HepG2 (cell line): ENCODE results near the gene SEMA3F. TPM values are rescaled to one million over a fixed set of nuclear protein-coding genes. Genes with fewer than 3 reads are reported as not detected.

Experiments
- ETV5 ChIP-seq: IDR thresholded peaks from 2 replicates; pipeline ENCODE4 v1.6.1; 2018; ENCODE audit warnings: missing biosample characterization, missing genetic modification reagents, inconsistent platforms, borderline replicate concordance
- HNF4G ChIP-seq, 2 experiments: sonication (generic) in 1 of 2; formaldehyde crosslinking in 1 of 2; IDR thresholded peaks; 2 replicates each; pipeline versions ENCODE4 v1.4.0 to v1.6.1; 2011 to 2020; ENCODE audit warnings: borderline replicate concordance in 2 of 2, low read depth in 2 of 2, mild to moderate bottlenecking in 2 of 2, low read length in 1 of 2, missing genetic modification reagents in 1 of 2, moderate library complexity in 1 of 2
- MXD1 ChIP-seq: sonication (generic); formaldehyde crosslinking; IDR thresholded peaks from 2 replicates; pipeline ENCODE4 v1.4.0; 2020; ENCODE audit warnings: mild to moderate bottlenecking, missing genetic modification reagents
- NCOA1 ChIP-seq: sonication (generic); formaldehyde crosslinking; IDR thresholded peaks from 2 replicates; pipeline ENCODE4 v1.9.0; 2021; ENCODE audit warnings: missing genetic modification reagents
- RBFOX2 ChIP-seq: fragments of 200-400 bp; formaldehyde crosslinking; IDR thresholded peaks from 2 replicates; pipeline ENCODE4 v1.6.1; 2017; ENCODE audit warnings: low read depth, mild to moderate bottlenecking, low read length
- RXRB ChIP-seq: IDR thresholded peaks from 2 replicates; pipeline ENCODE4 v1.6.1; 2016; ENCODE audit warnings: borderline replicate concordance, missing genetic modification reagents, missing compliant biosample characterization
- YEATS4 ChIP-seq: sonication (generic); formaldehyde crosslinking; IDR thresholded peaks from 2 replicates; pipeline ENCODE4 v1.4.0; 2020; ENCODE audit warnings: missing genetic modification reagents, borderline replicate concordance
- ZFY ChIP-seq: sonication (generic); formaldehyde crosslinking; IDR thresholded peaks from 2 replicates; pipeline ENCODE4 v1.4.0; 2020; ENCODE audit warnings: missing genetic modification reagents
- ZNF17 ChIP-seq: sonication (generic); formaldehyde crosslinking; IDR thresholded peaks from 2 replicates; pipeline ENCODE4 v1.5.0; 2020; ENCODE audit warnings: mild to moderate bottlenecking, missing genetic modification reagents
- ZNF282 ChIP-seq: fragments of 450-650 bp; IDR thresholded peaks from 2 replicates; pipeline ENCODE4 v1.6.1; 2018; ENCODE audit not compliant: partially characterized antibody
- ZNF317 ChIP-seq: sonication (generic); formaldehyde crosslinking; IDR thresholded peaks from 2 replicates; pipeline ENCODE4 v1.5.0; 2020; ENCODE audit warnings: mild to moderate bottlenecking, missing genetic modification reagents
- ZNF703 ChIP-seq: sonication (generic); formaldehyde crosslinking; IDR thresholded peaks from 2 replicates; pipeline ENCODE4 v1.5.1; 2020; ENCODE audit warnings: missing genetic modification reagents, mild to moderate bottlenecking, moderate library complexity, borderline replicate concordance
- ZNF788 ChIP-seq: sonication (generic); formaldehyde crosslinking; IDR thresholded peaks from 2 replicates; pipeline ENCODE4 v1.5.0; 2020; ENCODE audit warnings: mild to moderate bottlenecking, missing genetic modification reagents, borderline replicate concordance
- polyA plus RNA-seq, 8 experiments: library from polyadenylated mRNA; depleted of rRNA in 3 of 8; stranded (reverse) in 7 of 8; unstranded in 1 of 8; fragments of >200 nt; fragmentation: Illumina TruSeq in 4 of 8; extraction: Trizol in 4 of 8; gene quantifications; 2 replicates each; pipeline versions ENCODE4 v1.2.1 to v1.2.3, GENCODE V29; 2011 to 2016; ENCODE audit warnings: low read depth in 4 of 8, missing spikeins in 1 of 8, mixed read lengths in 1 of 8; ENCODE audit not compliant: insufficient read depth in 1 of 8
- total RNA-seq, 5 experiments: library from RNA; depleted of rRNA; stranded (reverse); fragments of >200 nt; fragmentation: Illumina TruSeq; extraction: Trizol; gene quantifications; 2 replicates each; pipeline ENCODE4 v1.2.3, GENCODE V29; 2016; ENCODE audit warnings: low read depth in 1 of 5
- TF ChIP-seq, protein P1 (sequence below): IDR thresholded peaks from 2 replicates; pipeline ENCODE4 v1.6.1; 2012; ENCODE audit warnings: low read depth, low read length, improper control_type of control experiment
- TF ChIP-seq, protein P2 (sequence below): sonication (generic); formaldehyde crosslinking; IDR thresholded peaks from 2 replicates; pipeline ENCODE4 v1.8.0; 2023; ENCODE audit warnings: mild to moderate bottlenecking, missing genetic modification reagents
- TF ChIP-seq, protein P3 (sequence below): sonication (generic); formaldehyde crosslinking; IDR thresholded peaks from 2 replicates; pipeline ENCODE4 v1.4.0; 2020; ENCODE audit warnings: missing genetic modification reagents
- TF ChIP-seq, protein P4 (sequence below): sonication (generic); formaldehyde crosslinking; IDR thresholded peaks from 2 replicates; pipeline ENCODE4 v1.5.1; 2020; ENCODE audit warnings: missing genetic modification reagents, mild to moderate bottlenecking, borderline replicate concordance
- TF ChIP-seq, protein P5 (sequence below): sonication (generic); formaldehyde crosslinking; IDR thresholded peaks from 2 replicates; pipeline ENCODE4 v1.4.0; 2020; ENCODE audit warnings: missing genetic modification reagents

Gene SEMA3F
- total and polyA plus RNA-seq, 2 of the 13 experiments (the other 11 are each of a cell fraction or from before 2014, with no cell fraction given), result 7.6 to 17.2 TPM

GRCh38 chr3:50150863-50151686 lies 4.0 kb upstream of the SEMA3F start (continued):
- TF ChIP-seq ZFY (CRISPR knock-in tag) (peak; percentile 83), NCOA1 (CRISPR knock-in tag) (no peak), YEATS4 (CRISPR knock-in tag) (peak; percentile 44; the same call in 1 of the 2 replicates), RBFOX2 (0 out of 2 replicates have a peak, but pooled peaks have one; percentile 27), ZNF282 (no peak), ZNF17 (CRISPR knock-in tag) (no peak), ZNF788 (CRISPR knock-in tag) (peak; percentile 61; the same call in 1 of the 2 replicates), MXD1 (CRISPR knock-in tag) (no peak; the same call in 1 of the 2 replicates), ZNF317 (0 out of 2 replicates have a peak, but pooled peaks have one; percentile 32), ZNF703 (CRISPR knock-in tag) (no peak), HNF4G (IDR thresholded peaks at IDR 0.05; ENCODE audit: borderline replicate concordance, low read depth, low read length) (no peak), HNF4G (CRISPR knock-in tag; IDR thresholded peaks at IDR 0.05; ENCODE audit: borderline replicate concordance, low read depth) (0 out of 2 replicates have a peak, but pooled peaks have one; percentile 38), RXRB (CRISPR knock-in tag) (peak; percentile 39; the same call in 1 of the 2 replicates), ETV5 (peak; percentile 39)
- TF ChIP-seq, protein P1, sequence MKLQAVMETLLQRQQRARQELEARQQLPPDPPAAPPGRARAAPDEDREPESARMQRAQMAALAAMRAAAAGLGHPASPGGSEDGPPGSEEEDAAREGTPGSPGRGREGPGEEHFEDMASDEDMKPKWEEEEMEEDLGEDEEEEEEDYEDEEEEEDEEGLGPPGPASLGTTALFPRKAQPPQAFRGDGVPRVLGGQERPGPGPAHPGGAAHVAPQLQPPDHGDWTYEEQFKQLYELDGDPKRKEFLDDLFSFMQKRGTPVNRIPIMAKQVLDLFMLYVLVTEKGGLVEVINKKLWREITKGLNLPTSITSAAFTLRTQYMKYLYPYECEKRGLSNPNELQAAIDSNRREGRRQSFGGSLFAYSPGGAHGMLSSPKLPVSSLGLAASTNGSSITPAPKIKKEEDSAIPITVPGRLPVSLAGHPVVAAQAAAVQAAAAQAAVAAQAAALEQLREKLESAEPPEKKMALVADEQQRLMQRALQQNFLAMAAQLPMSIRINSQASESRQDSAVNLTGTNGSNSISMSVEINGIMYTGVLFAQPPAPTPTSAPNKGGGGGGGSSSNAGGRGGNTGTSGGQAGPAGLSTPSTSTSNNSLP, result no peak
- TF ChIP-seq, protein P2, sequence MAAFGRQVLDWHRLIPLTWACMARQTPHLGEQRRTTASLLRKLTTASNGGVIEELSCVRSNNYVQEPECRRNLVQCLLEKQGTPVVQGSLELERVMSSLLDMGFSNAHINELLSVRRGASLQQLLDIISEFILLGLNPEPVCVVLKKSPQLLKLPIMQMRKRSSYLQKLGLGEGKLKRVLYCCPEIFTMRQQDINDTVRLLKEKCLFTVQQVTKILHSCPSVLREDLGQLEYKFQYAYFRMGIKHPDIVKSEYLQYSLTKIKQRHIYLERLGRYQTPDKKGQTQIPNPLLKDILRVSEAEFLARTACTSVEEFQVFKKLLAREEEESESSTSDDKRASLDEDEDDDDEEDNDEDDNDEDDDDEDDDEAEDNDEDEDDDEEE (CRISPR knock-in tag), result no peak
- TF ChIP-seq, protein P3, sequence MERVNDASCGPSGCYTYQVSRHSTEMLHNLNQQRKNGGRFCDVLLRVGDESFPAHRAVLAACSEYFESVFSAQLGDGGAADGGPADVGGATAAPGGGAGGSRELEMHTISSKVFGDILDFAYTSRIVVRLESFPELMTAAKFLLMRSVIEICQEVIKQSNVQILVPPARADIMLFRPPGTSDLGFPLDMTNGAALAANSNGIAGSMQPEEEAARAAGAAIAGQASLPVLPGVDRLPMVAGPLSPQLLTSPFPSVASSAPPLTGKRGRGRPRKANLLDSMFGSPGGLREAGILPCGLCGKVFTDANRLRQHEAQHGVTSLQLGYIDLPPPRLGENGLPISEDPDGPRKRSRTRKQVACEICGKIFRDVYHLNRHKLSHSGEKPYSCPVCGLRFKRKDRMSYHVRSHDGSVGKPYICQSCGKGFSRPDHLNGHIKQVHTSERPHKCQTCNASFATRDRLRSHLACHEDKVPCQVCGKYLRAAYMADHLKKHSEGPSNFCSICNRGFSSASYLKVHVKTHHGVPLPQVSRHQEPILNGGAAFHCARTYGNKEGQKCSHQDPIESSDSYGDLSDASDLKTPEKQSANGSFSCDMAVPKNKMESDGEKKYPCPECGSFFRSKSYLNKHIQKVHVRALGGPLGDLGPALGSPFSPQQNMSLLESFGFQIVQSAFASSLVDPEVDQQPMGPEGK (CRISPR knock-in tag), result peak; percentile 20; the same call in 1 of the 2 replicates
- TF ChIP-seq, protein P4, sequence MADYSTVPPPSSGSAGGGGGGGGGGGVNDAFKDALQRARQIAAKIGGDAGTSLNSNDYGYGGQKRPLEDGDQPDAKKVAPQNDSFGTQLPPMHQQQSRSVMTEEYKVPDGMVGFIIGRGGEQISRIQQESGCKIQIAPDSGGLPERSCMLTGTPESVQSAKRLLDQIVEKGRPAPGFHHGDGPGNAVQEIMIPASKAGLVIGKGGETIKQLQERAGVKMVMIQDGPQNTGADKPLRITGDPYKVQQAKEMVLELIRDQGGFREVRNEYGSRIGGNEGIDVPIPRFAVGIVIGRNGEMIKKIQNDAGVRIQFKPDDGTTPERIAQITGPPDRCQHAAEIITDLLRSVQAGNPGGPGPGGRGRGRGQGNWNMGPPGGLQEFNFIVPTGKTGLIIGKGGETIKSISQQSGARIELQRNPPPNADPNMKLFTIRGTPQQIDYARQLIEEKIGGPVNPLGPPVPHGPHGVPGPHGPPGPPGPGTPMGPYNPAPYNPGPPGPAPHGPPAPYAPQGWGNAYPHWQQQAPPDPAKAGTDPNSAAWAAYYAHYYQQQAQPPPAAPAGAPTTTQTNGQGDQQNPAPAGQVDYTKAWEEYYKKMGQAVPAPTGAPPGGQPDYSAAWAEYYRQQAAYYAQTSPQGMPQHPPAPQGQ, result no peak
- TF ChIP-seq, protein P5, sequence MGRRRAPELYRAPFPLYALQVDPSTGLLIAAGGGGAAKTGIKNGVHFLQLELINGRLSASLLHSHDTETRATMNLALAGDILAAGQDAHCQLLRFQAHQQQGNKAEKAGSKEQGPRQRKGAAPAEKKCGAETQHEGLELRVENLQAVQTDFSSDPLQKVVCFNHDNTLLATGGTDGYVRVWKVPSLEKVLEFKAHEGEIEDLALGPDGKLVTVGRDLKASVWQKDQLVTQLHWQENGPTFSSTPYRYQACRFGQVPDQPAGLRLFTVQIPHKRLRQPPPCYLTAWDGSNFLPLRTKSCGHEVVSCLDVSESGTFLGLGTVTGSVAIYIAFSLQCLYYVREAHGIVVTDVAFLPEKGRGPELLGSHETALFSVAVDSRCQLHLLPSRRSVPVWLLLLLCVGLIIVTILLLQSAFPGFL (CRISPR knock-in tag), result no peak
